NOMO-1 (cell line): ENCODE results near the gene PLEKHG5.
A peak's percentile ranks its signal among the peaks of the same experiment; 100 is the strongest.
"Not testable (repeated sequence)": the region's sequence is repeated elsewhere in the genome, so short reads cannot be mapped to it uniquely, and the experiment has no call there.

Experiments used
- DNase-seq, 2 experiments: peaks; one replicate each; lab custom pipeline; 2025; ENCODE audit not compliant: unreplicated experiment in 2 of 2; lab: John Stamatoyannopoulos, UW

Gene PLEKHG5

DNA sequence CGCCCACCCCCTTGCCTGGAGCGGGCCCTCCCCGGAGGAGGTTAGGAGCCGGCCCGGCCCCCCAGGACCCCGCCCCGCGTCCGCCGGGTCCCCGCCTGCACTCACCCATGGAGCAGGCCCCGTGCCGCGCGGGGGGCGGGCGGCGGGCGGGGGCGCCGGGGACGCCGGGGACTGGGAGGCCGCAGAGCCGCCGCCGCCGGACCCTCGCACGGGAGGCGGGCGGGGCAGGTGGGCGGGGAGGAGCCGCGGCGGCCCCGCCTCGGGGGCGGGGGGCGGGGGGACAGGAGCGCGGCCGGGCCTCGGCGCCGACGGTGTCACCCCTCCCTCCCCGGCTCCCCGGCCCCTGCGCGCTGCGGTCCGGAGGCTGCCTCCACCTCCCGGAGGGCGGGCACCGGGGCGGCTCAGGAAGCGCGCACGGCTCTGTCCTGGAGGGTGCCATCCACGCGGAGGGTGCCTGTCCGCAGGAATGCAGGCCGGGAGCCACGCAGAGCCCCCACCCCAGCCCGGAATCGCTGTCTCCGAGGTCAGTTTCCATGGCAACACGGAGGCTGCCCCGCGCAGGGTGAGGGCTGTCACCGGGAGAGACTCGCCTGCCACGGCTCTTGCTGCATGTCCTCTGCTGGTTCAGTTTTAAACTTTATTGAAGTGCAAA is 5.9 kb upstream of the PLEKHG5 start:
- DNase-seq, result no peak

DNA sequence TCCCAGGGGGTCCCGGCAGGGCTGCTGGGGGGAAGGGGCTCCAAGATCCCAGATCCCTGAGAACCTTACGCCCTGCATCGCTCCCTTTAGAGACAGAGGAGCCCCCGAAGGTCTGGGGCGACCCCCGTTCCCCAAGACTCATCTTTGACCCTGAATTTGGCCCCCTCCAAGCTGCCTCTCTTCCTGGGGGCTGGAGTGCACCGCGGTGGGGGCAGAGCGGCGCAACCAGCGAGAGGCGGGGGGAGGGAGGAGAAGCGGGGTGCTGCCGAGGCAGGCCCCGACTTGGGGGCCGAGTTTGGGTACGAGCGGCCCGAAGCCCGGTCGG is 5.4 kb upstream of the PLEKHG5 start:
- no peak for DNase-seq

DNA sequence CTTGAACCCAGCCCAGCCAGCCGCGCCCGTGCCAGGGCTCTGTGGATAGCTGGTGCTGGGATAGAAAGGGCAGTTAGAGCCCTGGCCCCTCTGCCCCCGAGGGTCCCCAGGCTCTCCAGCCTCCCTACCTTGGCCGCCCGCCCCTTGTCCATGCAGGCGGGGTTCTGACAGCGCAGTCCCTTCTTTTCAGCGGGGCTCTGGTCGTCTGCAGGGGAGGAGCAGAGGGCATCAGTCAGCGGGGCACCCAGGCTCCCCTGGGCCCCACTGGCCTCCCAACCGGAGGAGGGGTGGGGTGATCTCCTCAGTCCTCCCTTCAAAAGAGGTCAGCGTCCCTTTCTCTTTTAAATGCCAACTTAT is 4.9 kb upstream of the PLEKHG5 start:
- DNase-seq, result no peak

DNA sequence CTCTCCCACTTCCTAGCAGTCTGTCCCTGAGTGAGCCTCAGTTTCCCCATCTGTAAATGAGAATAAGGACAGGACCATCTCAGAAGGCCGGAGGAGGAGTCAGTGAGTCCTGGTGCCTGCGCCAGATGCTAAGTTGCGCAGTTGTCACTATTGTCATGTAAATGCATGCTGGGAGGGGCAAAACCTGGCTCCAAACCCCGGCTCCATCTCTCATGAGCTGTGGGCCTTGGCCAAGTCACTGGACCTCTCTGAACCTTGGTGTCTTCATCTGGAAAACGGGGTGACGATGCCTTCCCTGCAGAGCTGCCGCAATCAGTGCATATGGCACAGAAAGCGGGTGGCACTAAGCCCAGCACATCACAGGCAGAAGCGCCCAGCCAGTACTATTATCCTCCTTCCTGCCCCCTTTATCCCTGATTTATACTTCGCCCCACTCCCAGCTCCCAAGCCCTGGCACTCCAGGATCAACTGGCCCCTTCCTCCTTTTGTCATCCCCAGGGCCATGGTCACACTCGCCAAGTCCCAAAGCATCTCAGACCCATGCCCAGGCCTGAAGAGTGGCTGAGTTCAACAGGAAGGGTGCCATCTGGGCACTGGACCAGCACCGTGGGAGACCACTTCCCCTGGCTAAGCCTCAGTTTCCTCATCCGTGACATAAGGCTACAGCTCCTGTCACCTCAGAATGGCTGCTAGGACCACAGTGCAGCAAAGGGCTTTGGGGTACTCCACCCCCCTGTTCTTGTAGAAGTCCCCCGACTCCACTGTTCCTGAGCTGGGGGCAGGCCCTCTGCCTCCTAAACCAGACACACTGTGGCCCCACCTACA is 4.3 kb upstream of the PLEKHG5 start:
- no peak for DNase-seq

DNA sequence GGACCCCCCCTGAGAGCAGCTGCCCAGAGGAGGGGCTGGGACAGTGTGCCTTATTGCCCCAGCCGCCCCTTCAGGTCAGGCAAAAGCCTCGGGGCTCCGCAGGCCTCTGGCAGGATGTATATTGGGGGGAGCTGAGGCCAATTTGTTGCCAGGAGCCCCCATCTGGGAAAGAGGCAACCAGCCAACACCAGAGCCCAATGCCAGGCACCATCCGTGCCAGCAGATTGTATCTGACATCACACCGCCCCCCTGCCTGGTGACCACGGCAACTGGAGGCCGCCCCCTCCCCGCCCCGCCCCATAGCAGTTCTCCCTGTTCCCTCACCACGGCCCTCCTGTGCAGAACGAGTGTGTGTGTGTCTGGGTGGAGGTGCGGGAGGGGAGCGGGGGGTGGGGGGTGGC is 3.6 kb upstream of the PLEKHG5 start:
- no peak for DNase-seq

DNA sequence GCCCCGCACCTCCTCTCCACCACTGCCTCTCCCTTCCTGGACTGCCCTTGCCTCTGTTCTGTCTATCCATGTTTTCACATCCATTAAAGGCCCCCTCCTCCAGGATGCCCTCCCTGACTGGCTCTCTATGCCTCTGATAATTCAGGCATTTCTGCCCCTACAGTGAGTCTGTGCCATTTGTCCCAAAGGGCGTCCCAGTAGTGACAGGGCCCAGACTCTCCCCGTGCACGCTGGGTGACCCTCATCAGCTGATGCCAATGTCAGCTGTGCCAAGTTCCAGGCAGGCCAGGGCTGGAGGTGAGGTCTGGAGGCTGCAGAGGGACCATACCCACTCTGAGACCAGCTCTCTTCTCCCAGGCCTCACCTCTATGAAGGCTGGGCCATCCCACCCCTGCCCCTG is 3.2 kb upstream of the PLEKHG5 start:
- DNase-seq, result no peak

DNA sequence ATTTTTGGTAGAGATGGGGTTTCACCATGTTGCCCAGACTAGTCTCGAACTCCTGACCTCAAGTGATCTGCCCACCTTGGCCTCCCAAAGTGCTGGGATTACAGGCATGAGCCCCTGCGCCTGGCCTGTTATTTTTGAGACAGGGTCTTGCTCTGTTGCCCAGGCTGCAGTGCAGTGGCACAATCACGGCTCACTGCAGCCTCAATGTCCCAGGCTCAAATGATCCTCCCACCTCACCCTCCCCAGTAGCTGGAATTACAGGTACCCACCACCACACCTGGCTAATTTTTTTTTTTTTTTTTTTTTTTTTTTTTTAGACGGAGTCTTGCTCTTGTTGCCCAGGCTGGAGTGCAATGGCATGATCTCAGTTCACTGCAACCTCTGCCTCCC is 2.4 kb upstream of the PLEKHG5 start:
- not testable (repeated sequence) for DNase-seq

DNA sequence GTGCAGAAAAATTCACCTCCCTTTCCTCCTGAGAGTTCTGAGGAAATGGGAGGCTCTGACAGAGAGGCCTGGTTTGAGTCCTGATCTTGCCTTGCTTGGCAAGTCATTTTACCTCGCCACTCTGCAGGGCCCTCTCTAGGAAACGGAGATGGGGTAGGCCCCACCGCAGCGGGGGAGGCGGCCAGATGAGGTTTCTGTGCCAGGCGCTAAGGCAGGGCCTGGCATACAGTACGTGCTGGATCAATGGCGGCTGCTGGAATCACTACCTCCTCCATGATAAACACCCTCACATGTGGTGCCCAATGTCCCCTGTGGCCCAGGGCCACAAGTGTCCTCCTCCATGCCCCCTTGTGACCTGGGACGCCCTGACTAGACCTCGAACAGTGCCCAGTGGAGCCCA is 499 bp upstream of the PLEKHG5 start:
- no peak for DNase-seq

DNA sequence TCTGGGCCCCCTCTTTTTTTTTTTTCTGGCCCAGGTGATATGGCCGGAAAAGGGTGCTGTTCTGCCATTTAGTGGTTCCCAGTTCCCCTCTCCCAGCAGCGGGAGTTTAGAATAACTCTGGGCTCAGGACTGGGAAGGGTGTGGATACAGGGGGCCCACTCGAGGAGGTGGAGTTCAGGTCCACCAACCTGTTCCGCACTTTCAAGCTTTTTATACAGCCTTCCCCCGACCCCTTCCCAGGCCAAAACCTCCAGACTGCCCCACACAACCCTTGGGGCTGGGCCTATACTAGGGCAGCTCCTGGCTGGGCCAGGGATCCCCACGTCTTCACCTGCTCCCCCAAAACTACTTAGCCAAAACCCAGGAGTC is 402 bp downstream of the PLEKHG5 start:
- DNase-seq, result no peak

DNA sequence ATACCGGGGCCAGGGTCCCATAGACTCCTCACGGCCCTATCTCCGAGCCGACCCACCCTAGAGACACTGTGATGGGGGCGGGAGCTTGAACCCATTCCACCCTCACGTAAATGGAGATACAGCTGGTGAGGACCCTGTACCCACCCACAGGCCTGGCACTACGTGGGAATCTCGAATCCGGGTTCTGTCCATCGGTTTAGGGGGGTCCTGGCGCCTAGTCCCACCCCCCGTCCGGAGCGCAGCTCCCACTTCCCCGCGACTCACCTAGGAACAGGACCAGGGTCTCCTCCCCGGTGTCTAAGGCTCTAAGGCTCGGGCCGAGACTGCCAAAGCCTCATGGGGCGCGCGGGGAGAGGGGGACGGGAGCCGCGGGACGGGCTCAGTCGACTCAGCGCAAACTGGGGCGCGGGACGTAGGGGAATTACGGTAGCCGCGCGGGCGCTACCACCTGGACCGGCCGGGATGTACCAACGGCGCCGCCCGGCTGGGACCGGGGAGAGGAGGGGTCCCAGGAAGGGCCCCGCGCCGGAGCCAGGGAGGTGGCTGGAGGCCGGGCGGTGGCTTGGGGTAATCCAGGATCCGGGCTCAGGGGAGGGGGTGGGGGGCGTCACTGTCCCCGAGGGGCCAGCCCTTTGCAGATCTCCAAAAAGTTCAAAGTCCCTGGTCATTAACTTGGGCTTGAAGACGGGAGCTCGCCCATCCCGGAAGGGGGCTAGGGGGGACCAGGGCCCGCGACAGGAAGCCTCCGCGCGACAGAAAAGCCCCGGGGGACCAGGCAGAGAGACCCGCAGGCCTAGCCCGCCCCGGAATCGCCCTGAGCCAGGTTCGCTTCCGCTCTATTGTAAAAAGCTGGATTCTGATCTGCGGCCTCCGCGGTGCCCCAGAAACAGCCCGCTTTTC is 1.0 kb downstream of the PLEKHG5 start:
- DNase-seq, result peak in 1 of 2 experiments; percentile 19

DNA sequence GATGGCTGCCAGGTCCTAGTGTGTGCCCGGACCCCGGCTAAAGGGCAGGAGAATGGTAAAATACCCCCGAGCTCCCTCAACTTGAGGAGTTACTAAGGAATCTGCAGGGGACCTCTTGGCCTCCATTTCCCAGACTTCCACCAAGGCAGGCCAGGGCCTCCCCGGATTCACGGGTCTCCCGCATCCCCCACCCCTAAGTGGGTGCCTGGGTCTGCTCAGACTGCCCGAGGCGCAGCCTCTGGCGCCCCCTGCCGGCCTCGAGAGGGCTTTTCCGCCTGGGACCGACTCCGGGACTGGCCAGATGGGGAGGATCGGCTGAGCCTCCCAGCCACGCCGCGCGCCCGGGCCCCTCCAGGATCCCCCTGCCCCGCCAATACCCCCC is 1.7 kb downstream of the PLEKHG5 start:
- peak; percentile 55 to 65 for DNase-seq

DNA sequence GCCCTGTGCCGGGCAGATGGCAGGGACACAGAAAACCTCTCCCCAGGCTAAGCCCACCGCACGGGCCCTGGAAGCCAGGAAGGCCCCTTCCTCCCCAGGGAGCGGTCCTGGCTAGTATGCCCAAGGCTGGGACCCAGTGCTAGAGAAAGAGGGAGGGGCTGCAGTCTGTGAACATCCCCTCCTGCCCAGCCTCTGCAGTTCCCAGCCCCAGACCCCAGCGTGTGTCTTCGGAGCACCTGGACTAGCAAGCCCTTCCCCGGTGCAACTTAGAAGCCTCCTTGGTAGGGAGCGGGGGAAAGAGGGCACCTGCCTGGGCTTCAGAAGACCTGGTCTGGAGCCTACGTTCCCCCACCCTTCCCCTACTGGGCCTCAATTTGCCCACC is 2.1 kb downstream of the PLEKHG5 start:
- DNase-seq, result no peak

DNA sequence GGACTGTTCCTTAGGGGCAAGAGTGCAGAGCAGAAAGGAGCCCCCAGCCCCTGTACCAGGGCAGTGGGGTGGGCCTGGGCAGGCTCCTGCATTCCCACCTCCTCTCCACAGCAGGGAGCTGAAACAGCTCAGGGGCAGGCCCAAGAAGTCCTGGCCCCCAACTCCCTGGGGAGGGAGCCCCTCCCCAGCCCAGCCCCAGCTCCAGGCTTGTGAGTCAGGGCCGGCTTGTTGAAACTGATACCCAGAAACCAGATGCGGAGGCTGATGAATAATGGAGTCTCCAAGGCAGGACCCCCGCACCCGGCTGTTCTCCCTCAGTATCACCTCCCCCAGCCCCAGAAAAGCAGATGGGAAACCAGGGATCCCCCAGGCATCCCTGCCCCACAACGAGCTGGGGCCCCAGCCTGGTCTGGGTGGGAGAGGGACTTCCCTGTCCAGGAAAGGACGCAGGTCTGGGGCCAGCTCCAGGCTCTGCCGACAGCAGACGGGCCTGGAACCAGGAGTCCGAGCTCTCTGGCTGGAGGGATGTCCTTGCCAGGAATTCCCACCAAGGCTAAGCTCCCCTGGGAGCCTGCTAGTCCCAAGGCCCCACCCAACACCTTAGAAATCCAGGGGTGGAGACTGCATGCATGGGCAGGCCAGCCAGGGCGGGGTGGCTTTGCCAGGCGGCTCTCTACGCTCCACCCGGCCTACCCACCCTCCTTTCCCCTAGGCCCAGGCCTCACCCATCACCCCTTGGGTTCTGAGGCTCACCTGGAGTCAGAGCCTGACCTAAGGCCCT is 2.7 kb downstream of the PLEKHG5 start:
- DNase-seq, result no peak

DNA sequence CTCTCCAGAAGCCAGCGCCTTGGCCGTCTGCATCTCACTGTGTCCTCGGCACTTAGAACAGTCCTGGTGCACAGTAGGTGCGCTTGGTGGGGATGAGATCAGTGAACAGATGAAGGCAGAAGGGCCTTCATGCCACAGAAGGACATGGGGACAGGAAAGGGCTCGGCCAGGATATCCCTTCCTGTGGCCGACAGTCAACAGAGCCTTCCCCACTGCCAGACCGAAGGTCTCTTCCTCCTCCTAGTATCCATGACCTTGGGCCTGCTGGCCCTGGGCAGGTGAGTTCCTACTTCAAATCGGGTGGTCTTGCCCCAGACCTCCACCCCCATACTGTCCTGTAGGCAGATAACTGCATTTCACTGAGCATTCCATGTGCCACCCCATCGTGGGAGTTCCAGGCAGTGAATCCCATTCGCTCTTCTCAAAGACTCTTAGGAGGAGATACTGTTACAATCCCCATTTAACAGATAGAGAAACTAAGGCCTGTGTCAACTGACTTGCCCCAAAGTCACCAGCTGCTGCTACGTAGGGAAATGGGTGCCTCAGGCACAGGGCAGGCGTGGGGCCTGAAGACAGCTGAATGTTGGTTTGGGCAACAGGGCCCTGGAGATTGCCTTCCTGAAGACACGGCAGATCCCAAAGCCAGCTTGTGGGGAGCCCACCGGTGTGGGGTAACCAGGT is 3.5 kb downstream of the PLEKHG5 start:
- no peak for DNase-seq

DNA sequence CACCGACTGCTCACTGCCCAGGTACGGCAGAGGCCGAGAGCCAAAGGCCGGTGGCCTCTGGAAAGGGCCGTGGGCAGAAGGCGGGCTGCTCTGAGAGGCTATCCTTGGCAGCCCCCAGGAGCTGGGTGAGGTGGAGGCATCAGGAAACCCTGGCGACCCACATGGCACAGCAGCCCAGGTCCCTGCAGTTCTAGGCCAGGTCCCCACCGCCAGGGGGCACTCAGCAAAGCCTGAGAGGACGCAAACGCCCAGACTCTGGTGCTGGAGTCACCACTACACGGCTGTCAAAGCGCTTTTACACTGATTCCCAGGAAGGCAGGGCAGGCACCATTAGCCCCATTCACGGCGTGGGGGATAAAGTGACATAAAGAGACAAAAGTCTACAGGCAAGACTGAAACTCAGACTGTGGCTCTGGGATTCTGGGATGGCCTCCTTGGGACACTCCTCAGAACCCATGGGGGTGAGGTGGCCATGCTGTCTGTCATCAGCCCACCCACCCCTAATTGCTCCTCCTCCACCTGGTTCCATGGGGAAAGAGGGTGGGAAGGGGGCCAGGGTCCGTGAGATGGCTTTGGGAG is 4.9 kb downstream of the PLEKHG5 start:
- DNase-seq, result peak; percentile 60 to 65

DNA sequence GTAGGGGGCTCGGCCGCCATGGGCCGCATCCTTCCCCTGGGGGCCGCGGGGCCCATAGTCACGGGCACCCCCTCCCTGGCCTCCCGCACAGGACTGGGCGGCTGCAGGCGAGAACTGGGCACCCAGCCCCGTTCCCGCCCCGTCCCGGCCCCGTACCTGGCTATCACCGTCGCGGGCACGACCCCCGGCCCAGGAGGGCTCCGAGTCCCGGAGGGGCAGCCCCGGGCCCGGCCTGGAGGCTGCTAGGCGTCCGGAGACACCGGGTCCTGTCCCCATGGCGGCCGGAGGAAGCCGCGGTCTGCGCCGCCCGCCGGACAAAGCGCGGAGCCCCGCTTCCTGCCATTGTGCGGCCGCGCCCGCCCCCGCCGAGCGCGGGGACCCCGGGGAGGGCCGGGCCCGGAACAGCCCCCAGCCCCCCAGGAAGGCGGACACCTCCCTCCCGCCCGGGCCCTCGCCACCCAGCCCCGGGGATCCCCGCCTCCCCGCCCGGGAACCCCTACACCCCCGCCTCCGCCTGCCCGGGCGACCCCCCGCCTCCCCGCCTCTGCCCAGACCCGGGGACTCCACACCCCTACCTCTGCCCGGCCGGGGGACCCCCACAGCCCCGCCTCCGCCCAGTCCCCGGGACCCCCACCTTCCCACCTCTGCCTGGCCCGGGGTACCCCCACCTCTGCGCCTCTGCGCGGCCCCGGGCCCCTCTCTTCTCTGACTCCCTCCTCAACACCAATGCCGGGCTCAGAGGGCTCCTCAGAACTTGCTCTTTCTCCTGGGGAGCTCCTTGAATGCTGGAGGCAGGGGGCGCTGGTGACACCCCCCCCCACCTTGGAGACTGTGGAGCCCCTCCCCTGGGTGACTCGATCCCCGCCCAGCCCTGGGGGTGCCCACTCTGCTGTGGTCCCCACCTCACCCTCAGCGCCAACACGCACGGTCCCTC is 6.0 kb downstream of the PLEKHG5 start:
- DNase-seq, result no peak

DNA sequence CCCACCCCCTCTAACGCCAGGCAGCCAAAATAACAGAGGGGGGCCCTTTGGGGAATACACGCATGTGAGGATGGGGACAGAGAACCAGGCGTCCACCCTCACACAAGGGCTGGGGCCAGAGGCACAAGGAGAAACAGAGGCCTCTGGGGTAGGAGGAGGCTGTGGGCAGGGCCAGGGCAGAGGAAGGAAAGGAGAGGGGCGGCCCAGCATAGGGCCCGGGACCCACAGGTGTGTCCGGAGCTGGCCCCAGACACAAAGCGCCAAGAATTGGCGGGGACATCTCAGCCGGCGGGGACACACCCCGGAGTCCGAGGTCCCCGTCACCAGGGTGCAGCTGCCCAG is 6.7 kb downstream of the PLEKHG5 start:
- no peak for DNase-seq

DNA sequence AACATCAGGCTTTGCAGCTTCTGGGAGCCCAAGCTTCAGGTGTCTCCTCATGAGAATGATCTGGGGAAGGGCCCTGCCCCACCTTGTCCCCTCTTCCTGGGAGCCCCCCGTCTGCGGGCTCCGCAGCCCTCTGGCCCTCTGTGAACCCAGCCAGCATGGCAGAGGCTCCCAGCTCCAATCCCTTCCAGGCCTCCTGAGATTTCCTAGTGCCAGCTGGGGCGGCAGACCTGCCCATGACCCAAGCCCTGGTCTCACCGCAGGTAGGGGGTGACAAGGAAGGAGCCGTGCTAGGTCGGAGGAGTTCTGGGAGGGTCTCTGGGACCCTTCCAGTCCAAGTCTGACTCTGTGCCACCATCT is 7.7 kb downstream of the PLEKHG5 start:
- no peak for DNase-seq

DNA sequence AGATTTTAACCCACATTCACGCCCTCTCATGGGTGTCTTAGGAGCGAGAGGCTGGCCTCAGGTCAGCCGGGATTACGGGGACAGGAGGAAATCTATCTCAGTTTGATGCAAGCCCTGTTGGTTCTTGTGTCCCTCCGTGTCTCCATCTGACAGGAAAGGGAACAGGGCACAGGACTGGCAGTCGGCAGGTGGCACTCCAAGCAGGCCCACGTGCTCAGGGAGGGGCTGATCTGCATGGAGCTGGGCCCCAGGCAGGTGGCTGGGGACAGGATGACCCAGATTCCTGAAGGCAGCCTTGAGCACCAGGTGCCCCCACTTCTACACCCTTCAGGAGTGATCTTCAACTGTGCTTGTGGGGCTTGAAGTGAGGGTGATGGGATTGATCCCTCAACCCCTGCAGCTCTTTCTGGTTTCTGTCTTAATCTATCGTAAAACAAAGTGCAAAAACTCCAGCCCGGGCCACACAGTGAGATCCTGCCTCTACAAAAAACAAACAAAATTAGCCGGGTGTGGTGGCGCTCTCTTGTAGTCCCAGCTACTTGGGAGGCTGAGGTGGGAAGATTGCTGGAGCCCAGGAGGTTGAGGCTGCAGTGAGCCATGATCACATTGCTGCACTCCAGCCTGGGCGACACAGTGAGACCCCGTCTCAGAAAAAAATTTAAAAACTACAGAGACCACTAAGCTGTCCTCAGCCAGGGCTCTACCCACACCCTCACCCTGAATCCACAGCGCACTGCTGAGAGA is 8.3 kb downstream of the PLEKHG5 start:
- DNase-seq, result no peak
